Lung (tissue), 12 donors: Measurements from ENCODE around the gene PIK3R4. TPM values are rescaled to one million over a fixed set of nuclear protein-coding genes. Genes with fewer than 3 reads are reported as not detected.

Source experiments
- ATAC-seq: fragments of 200-7000 bp; cut with Tn5 transposase; one replicate; pipeline ENCODE4 v1.9.1; 2020; ENCODE audit warnings: moderate number of reproducible peaks; ENCODE audit not compliant: insufficient read depth, low FRiP score
- DNase-seq, 3 donors: peaks; one replicate each; pipeline ENCODE4 v3.0.0-alpha.2; 2013 to 2017
- H3K27ac ChIP-seq, 2 donors: one replicate each; pipeline ENCODE4 v1.5.1; 2013; ENCODE audit warnings: mild to moderate bottlenecking in 2 of 2, moderate library complexity in 2 of 2, control low read depth in 1 of 2, inconsistent platforms in 1 of 2, low read depth in 1 of 2, low read length in 1 of 2
- H3K27me3 ChIP-seq, 3 donors: one replicate each; pipeline ENCODE4 v1.5.1; 2013; ENCODE audit warnings: low read length in 2 of 3; ENCODE audit not compliant: control insufficient read depth in 3 of 3, insufficient read depth in 3 of 3
- H3K36me3 ChIP-seq, 4 donors: one replicate each; pipeline ENCODE4 v1.5.1; 2013; ENCODE audit warnings: low read length in 4 of 4, mild to moderate bottlenecking in 1 of 4, moderate library complexity in 1 of 4; ENCODE audit not compliant: control insufficient read depth in 4 of 4, insufficient read depth in 4 of 4
- H3K4me1 ChIP-seq, 5 donors: one replicate each; pipeline ENCODE4 v1.5.1; 2013; ENCODE audit warnings: low read length in 5 of 5, mild to moderate bottlenecking in 2 of 5, moderate library complexity in 1 of 5; ENCODE audit not compliant: control insufficient read depth in 5 of 5, insufficient read depth in 5 of 5
- H3K4me3 ChIP-seq: one replicate; pipeline ENCODE4 v1.5.1; 2013; ENCODE audit warnings: mild to moderate bottlenecking, control low read depth, moderate library complexity
- H3K9ac ChIP-seq, 2 donors: one replicate each; pipeline ENCODE4 v1.5.1; 2013; ENCODE audit warnings: low read length in 2 of 2, control low read depth in 1 of 2; ENCODE audit not compliant: insufficient read depth in 1 of 2
- H3K9me3 ChIP-seq, 4 donors: one replicate each; pipeline ENCODE4 v1.5.1; 2013; ENCODE audit warnings: low read length in 3 of 4, mild to moderate bottlenecking in 1 of 4, moderate library complexity in 1 of 4; ENCODE audit not compliant: control insufficient read depth in 4 of 4, insufficient read depth in 3 of 4
- WGBS, 2 donors: extraction: QIAGEN DNeasy Blood & Tissue Kit; methylation state at CpG; one replicate each; pipeline ENCODE4 v1.1.7; 2013; 5-methylcytosine and 5-hydroxymethylcytosine counted together
- polyA plus RNA-seq, 2 donors: library from polyadenylated mRNA; stranded (reverse); fragments of 200-250 nt; gene quantifications; one replicate each; pipeline ENCODE4 v1.2.1, GENCODE V29; 2013
- total RNA-seq, 2 donors: library from RNA; depleted of rRNA in 1 of 2; stranded (reverse); fragments of >200 nt in 1 of 2; gene quantifications; one replicate each; pipeline ENCODE4 v1.2.1, GENCODE V29; 2014 to 2021
- TF ChIP-seq, protein P1 (sequence below): IDR thresholded peaks from 2 replicates; pipeline ENCODE4 v1.5.1; 2012; ENCODE audit warnings: mild to moderate bottlenecking; ENCODE audit errors: control extremely low read depth, extremely low read depth
- donor health status: control.
- donor health status: control.
- donor health status: Bipolar disorder and iron deficiency.
- donor health status: healthy.
- donor health status: DM: yes; HTN: yes; CAD: no.

The PIK3R4 gene
- total and polyA plus RNA-seq, 4 donors: 21.6 to 43.0 (median 25.8) TPM

DNA sequence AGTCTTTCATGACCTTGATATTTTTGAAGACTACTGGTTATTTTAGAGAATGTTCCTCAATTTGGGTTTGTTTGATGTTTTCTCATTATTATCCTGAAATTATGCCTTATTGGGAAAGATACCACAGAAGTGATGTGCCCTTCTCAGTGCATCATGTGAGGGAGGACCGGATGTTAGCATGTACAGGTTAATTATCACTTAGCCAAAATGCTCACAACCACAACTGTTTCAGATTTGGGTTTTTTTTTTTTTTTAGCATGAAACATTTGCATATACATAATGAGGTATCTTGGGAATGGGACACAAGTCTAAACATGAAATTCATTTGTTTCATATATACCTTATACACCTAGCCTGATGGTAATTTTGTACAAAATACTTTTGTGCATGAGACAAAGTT lies 59.8 kb downstream of the PIK3R4 start:
- Histone ChIP-seq H3K9ac (no peak overlapping the region), H3K9me3 (no peaks in the 10 kb centered on the region), H3K36me3 (peaks cover 14 to 36% (median 34%) of the 10 kb centered on the region in 4 donors), H3K4me3 (no peak overlapping the region), H3K4me1 (peaks cover 0 to 7% (median 0%) of the 10 kb centered on the region in 5 donors), H3K27me3 (no peaks in the 10 kb centered on the region), H3K27ac (no peak overlapping the region)
- ATAC-seq: no peak
- TF ChIP-seq, protein P1, sequence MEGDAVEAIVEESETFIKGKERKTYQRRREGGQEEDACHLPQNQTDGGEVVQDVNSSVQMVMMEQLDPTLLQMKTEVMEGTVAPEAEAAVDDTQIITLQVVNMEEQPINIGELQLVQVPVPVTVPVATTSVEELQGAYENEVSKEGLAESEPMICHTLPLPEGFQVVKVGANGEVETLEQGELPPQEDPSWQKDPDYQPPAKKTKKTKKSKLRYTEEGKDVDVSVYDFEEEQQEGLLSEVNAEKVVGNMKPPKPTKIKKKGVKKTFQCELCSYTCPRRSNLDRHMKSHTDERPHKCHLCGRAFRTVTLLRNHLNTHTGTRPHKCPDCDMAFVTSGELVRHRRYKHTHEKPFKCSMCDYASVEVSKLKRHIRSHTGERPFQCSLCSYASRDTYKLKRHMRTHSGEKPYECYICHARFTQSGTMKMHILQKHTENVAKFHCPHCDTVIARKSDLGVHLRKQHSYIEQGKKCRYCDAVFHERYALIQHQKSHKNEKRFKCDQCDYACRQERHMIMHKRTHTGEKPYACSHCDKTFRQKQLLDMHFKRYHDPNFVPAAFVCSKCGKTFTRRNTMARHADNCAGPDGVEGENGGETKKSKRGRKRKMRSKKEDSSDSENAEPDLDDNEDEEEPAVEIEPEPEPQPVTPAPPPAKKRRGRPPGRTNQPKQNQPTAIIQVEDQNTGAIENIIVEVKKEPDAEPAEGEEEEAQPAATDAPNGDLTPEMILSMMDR: no peak
- DNase-seq: no peak
- WGBS, 2 donors: 94 to 97% methylated on average over 1 of the region's 1 CpG

DNA sequence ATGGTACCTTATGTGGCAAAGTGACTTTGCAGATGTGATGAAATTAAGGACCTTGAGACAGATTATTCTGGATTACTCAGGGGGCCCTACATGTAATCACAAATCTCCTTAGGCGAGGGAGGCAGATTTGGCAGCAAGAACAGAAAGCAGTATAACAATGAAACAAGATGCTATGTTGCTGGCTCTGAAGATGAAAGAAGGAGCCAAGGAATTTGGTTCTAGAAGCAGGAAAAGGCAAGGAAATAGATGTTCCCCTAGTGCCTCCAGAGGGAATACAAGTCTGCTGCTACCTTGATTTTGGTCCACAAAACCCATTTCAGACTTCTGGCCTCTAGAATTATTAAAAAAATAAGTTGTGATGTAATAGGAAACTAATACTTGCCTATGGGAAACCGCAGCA lies 64.5 kb downstream of the PIK3R4 start:
- 90 to 91% methylated on average over 2 of the region's 2 CpGs for WGBS, 2 donors
- H3K9me3 ChIP-seq: no peaks in the 10 kb centered on the region
- H3K4me1 ChIP-seq: peaks cover 0 to 17% (median 4%) of the 10 kb centered on the region in 5 donors
- H3K36me3 ChIP-seq: peaks cover 14 to 45% (median 40%) of the 10 kb centered on the region in 4 donors
- DNase-seq: peak in 2 of 3 donors; percentile 39 to 59
- no peaks in the 10 kb centered on the region for H3K27me3 ChIP-seq
- no peak for ATAC-seq
- TF ChIP-seq, protein P1: no peak
- no peak overlapping the region for H3K9ac ChIP-seq
- no peak overlapping the region for H3K27ac ChIP-seq
- no peak overlapping the region for H3K4me3 ChIP-seq

- H3K9me3 ChIP-seq: no peaks in the 10 kb centered on the region
- ATAC-seq (no peak), DNase-seq (no peak)
- no peak overlapping the region for H3K27ac ChIP-seq
- 74 to 82% methylated on average over 7 of the region's 7 CpGs for WGBS, 2 donors
- H3K27me3 ChIP-seq: no peaks in the 10 kb centered on the region
- peaks cover 13 to 56% (median 43%) of the 10 kb centered on the region in 4 donors for H3K36me3 ChIP-seq
- TF ChIP-seq, protein P1: no peak
- no peak overlapping the region for H3K4me3 ChIP-seq
- H3K9ac ChIP-seq: no peak overlapping the region
- peaks cover 0 to 24% (median 8%) of the 10 kb centered on the region in 5 donors for H3K4me1 ChIP-seq
Measured at GRCh38 chr3:130679218-130679617, 67.4 kb downstream of the PIK3R4 start.

DNA sequence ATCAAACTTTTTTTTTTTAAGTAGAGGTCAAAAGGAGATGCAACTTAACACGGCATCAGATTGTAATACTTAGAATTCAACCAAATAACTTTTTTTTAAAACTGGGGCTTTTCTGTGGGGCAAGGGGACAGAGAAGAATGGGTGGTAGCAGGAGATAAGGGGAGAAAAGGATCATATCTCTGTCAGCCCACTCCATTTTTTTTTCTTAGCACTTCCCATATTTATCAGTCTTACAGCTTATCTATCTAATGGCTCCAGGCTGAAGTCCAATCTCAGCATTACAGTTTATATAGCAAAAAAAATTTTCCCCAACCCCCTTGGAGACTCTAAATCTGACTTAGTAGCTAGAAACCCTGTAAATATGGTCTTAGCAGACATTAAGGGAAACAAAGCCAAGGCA lies 69.3 kb downstream of the PIK3R4 start:
- peaks cover 6 to 46% (median 29%) of the 10 kb centered on the region in 4 donors for H3K36me3 ChIP-seq
- no peak overlapping the region for H3K9ac ChIP-seq
- H3K27me3 ChIP-seq: no peaks in the 10 kb centered on the region
- WGBS, 2 donors: 62 to 70% methylated on average over 1 of the region's 1 CpG
- peaks cover 0 to 24% (median 8%) of the 10 kb centered on the region in 5 donors for H3K4me1 ChIP-seq
- no peak overlapping the region for H3K27ac ChIP-seq
- H3K4me3 ChIP-seq: no peak overlapping the region
- TF ChIP-seq, protein P1: no peak
- peak in 2 of 3 donors; percentile 90 to 92 for DNase-seq
- no peaks in the 10 kb centered on the region for H3K9me3 ChIP-seq
- ATAC-seq: no peak
